ENCODE measurements around the gene SNX19.
"Not testable (repeated sequence)": the region's sequence is repeated elsewhere in the genome, so short reads cannot be mapped to it uniquely, and the experiment has no call there.

SNX19 gene

DNA sequence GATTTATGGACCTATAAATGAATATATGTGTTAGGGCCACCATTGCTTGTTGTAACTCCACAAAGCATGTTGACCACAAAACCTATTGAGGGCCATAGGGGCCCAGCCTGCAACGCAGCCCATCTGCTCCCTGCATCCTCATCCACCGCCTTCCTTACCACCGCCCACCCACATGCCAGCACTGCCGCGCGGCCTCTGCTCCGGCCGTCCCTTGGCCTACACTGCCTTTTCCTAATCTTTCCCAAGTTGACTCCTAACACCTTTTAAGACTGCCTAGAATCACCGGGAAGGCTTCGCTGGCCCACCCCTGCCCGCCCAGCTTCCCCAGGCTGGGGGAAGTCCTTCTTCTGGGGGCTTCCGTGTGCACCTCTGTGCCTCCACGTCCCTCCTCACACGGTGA is 55.0 kb downstream of the SNX19 start:
- no peak overlapping the region for H3K4me3 ChIP-seq (ENCODE audit: low read depth, low read length)
- TF ChIP-seq, protein P1, sequence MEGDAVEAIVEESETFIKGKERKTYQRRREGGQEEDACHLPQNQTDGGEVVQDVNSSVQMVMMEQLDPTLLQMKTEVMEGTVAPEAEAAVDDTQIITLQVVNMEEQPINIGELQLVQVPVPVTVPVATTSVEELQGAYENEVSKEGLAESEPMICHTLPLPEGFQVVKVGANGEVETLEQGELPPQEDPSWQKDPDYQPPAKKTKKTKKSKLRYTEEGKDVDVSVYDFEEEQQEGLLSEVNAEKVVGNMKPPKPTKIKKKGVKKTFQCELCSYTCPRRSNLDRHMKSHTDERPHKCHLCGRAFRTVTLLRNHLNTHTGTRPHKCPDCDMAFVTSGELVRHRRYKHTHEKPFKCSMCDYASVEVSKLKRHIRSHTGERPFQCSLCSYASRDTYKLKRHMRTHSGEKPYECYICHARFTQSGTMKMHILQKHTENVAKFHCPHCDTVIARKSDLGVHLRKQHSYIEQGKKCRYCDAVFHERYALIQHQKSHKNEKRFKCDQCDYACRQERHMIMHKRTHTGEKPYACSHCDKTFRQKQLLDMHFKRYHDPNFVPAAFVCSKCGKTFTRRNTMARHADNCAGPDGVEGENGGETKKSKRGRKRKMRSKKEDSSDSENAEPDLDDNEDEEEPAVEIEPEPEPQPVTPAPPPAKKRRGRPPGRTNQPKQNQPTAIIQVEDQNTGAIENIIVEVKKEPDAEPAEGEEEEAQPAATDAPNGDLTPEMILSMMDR (IDR thresholded peaks at IDR 0.05; ENCODE audit: control insufficient read depth, extremely low read depth, insufficient read depth), result no peak
- no peak for DNase-seq (ENCODE audit: low read depth)

DNA sequence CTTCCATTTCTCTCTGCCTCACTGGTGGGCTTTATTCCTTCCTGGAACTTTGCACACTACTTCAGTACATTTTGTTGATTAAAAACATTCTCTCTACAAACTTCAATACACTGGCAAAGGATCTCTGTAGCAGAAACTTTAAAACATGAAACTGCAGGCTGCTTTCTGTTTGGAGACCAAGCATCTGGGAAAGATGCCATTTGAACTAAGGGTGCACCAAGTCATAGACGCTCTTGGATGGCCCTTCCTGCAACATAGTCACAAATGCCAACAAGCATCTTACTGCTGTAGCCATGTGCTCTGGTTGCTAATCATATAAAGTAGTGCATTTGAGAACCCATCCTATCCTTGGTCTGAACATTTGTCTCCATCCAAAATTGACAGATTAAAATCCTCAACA is 56.4 kb downstream of the SNX19 start:
- DNase-seq (ENCODE audit: low read depth), result no peak
- H3K4me3 ChIP-seq (ENCODE audit: low read depth, low read length), result no peak overlapping the region
- TF ChIP-seq, protein P1 (IDR thresholded peaks at IDR 0.05; ENCODE audit: control insufficient read depth, extremely low read depth, insufficient read depth), result no peak

DNA sequence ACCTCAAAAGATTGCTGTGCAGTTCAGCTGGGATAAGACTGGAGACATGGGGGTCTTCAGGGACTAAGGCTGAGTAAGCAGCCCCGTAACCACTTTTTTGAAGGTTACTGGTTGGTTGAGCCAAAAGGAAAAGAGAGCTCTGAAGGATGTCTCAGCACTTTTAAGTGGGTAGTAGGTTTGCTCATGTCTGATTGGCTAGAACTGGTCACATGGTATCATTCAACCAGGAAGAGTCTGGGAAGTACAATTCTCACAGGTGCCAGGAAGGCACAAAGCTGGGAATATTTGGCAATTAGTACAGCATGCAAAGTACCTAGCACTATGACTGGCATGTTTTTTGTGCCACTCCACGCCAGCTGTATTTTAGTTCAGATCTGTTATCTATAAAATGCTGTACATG is 58.1 kb downstream of the SNX19 start:
- no peak overlapping the region for H3K4me3 ChIP-seq (ENCODE audit: low read depth, low read length)
- DNase-seq (ENCODE audit: low read depth), result no peak
- TF ChIP-seq, protein P1 (IDR thresholded peaks at IDR 0.05; ENCODE audit: control insufficient read depth, extremely low read depth, insufficient read depth), result no peak

DNA sequence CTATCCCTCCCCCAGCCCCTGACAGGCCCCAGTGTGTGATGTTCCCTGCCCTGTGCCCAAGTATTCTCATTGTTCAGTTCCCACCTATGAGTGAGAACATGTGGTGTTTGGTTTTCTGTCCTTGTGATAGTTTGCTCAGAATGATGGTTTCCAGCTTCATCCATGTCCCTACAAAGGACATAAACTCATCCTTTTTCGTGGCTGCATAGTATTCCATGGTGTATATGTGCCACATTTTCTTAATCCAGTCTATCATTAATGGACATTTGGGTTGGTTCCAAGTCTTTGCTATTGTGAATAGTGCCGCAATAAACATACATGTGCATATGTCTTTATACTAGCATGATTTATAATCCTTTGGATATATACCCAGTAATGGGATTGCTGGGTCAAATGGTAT is 60.6 kb downstream of the SNX19 start:
- DNase-seq (ENCODE audit: low read depth); H3K4me3 ChIP-seq (ENCODE audit: low read depth, low read length): not testable (repeated sequence)

DNA sequence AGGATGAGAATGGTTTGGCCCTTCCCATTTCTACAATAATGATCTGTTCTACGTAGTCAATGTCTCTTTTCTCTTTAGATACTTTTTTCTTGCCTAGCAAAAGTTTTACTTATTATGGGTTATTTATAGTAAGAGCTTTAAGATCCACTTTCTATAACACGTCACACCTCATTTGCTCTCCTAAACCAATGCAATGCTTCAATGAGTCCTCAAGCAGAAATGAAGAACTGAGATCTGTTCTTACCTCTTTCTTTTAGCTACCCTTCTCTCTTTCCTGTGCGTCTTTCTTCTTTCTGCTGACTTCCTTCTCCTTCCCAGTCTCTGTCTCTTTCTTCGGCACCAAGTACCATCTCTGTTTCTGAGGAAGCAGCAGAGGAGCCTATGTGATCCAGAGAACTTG is 61.8 kb downstream of the SNX19 start:
- no peak overlapping the region for H3K4me3 ChIP-seq (ENCODE audit: low read depth, low read length)
- DNase-seq (ENCODE audit: low read depth), result no peak
- TF ChIP-seq, protein P1 (IDR thresholded peaks at IDR 0.05; ENCODE audit: control insufficient read depth, extremely low read depth, insufficient read depth), result no peak

DNA sequence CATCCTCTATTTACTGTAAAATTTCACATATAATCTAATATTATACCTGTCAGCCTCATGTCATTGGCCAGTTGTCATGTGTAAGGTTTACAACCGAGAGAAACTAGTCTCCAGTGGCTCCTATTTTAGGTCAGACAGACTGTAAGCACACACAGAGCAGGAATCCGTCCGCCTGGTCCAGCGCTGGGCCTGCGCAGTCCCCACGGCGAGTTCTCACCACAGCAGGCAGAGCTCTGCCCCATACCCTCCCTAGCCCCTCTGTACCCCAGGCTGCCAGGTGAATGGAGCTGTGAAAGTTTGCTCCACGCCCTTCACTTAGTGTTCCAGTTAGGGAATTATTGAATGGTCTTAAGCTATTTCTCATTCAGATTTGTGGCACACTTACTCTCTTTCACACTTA is 63.7 kb downstream of the SNX19 start:
- H3K4me3 ChIP-seq (ENCODE audit: low read depth, low read length), result no peak overlapping the region
- TF ChIP-seq, protein P1 (IDR thresholded peaks at IDR 0.05; ENCODE audit: control insufficient read depth, extremely low read depth, insufficient read depth), result no peak
- no peak for DNase-seq (ENCODE audit: low read depth)

DNA sequence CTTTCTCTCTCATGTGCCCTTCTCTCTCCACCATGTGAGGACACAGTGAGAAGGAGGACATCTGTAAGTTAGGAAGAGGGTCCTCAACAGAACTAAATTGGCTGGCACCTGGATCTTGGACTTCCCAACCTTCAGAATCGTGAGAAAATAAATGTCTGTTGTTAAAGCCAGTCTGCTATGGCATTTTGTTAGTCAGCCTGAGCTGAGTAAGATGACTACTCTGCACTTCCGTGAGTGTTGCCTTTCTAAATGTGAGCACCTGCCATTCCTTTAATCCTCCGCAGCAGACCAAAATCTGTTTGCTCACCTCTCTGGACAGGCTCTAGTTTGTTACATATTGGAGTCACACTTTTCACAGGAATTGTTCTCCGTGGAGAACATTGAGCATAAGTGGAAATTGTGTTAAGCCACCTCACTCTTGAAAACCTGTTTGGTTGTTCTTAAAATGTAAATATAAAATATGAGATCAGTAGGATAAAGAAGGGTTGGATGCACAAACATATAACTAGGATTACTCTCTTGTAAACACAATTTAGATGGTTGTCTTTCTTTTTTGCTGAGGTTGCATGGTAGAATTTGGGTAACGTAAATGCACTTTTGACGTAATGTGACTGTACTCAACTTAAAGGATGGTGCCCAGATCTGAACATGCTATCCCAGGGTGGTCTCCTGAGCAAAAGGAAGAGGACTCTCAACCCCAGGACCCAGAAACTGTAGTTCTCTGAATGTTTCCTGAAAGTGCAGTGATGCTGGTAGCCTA is 65.9 kb downstream of the SNX19 start:
- DNase-seq (ENCODE audit: low read depth), result peak; percentile 37
- H3K4me3 ChIP-seq (ENCODE audit: low read depth, low read length), result no peak overlapping the region
- TF ChIP-seq, protein P1 (IDR thresholded peaks at IDR 0.05; ENCODE audit: control insufficient read depth, extremely low read depth, insufficient read depth), result no peak
